H9 (cell line): ENCODE measurements around the gene RMC1. TPM values are rescaled to one million over a fixed set of nuclear protein-coding genes. Genes with fewer than 3 reads are reported as not detected.

ENCODE experiments used
- DNase-seq: peaks from one replicate; pipeline ENCODE4 v3.0.0-alpha.2; 2017
- H2AFZ ChIP-seq: one replicate; pipeline ENCODE4 v1.6.1; 2013; ENCODE audit warnings: mild to moderate bottlenecking, low read length, control low read depth, moderate library complexity
- H2AK5ac ChIP-seq: 2 replicates; pipeline ENCODE4 v1.6.1; 2013; ENCODE audit warnings: low read length, control low read depth, mixed read lengths; ENCODE audit not compliant: insufficient read length
- H2BK120ac ChIP-seq: one replicate; pipeline ENCODE4 v1.6.1; 2013; ENCODE audit warnings: low read depth, mild to moderate bottlenecking, low read length, control low read depth, inconsistent platforms; ENCODE audit not compliant: poor library complexity, severe bottlenecking
- H2BK12ac ChIP-seq: 2 replicates; pipeline ENCODE4 v1.6.1; 2013; ENCODE audit warnings: low read length, control low read depth, mixed read lengths, low read depth; ENCODE audit not compliant: insufficient read length
- H2BK15ac ChIP-seq: 2 replicates; pipeline ENCODE4 v1.6.1; 2013; ENCODE audit warnings: low read depth, low read length, control low read depth
- H2BK20ac ChIP-seq: one replicate; pipeline ENCODE4 v1.6.1; 2013; ENCODE audit warnings: low read depth, mild to moderate bottlenecking, low read length, control low read depth, inconsistent platforms; ENCODE audit not compliant: poor library complexity, severe bottlenecking
- H2BK5ac ChIP-seq: 2 replicates; pipeline ENCODE4 v1.6.1; 2013; ENCODE audit warnings: low read length, control low read depth, mixed read lengths; ENCODE audit not compliant: insufficient read length
- H3K14ac ChIP-seq: 2 replicates; pipeline ENCODE4 v1.6.1; 2013; ENCODE audit warnings: low read length, control low read depth; ENCODE audit not compliant: insufficient read depth
- H3K18ac ChIP-seq: 2 replicates; pipeline ENCODE4 v1.6.1; 2013; ENCODE audit warnings: low read depth, mild to moderate bottlenecking, mixed read lengths, low read length, control low read depth; ENCODE audit not compliant: insufficient read length
- H3K23ac ChIP-seq: 2 replicates; pipeline ENCODE4 v1.6.1; 2013; ENCODE audit warnings: low read length, control low read depth, mixed read lengths, low read depth; ENCODE audit not compliant: insufficient read length
- H3K23me2 ChIP-seq: 2 replicates; pipeline ENCODE4 v1.6.1; 2013; ENCODE audit warnings: low read depth, mild to moderate bottlenecking, mixed read lengths, low read length, control low read depth; ENCODE audit not compliant: insufficient read length, poor library complexity, severe bottlenecking
- H3K27ac ChIP-seq: 2 replicates; pipeline ENCODE4 v1.5.1; 2013; ENCODE audit warnings: low read length, control low read depth, mixed read lengths, low read depth; ENCODE audit not compliant: insufficient read length
- H3K27me3 ChIP-seq: 2 replicates; pipeline ENCODE4 v1.6.1; 2013; ENCODE audit warnings: low read length, control low read depth, inconsistent platforms; ENCODE audit not compliant: insufficient read depth
- H3K4ac ChIP-seq: 2 replicates; pipeline ENCODE4 v1.6.1; 2013; ENCODE audit warnings: low read depth, mild to moderate bottlenecking, control low read depth, inconsistent platforms, low read length, moderate library complexity
- H3K4me1 ChIP-seq: 2 replicates; pipeline ENCODE4 v1.6.1; 2013; ENCODE audit warnings: low read length, control low read depth, inconsistent platforms; ENCODE audit not compliant: insufficient read depth
- H3K4me2 ChIP-seq: 2 replicates; pipeline ENCODE4 v1.6.1; 2013; ENCODE audit warnings: low read length, control low read depth, mixed read lengths; ENCODE audit not compliant: insufficient read length, insufficient read depth
- H3K56ac ChIP-seq: 2 replicates; pipeline ENCODE4 v1.6.1; 2013; ENCODE audit warnings: low read depth, mild to moderate bottlenecking, mixed read lengths, low read length, control low read depth; ENCODE audit not compliant: insufficient read length
- H3K79me1 ChIP-seq: 2 replicates; pipeline ENCODE4 v1.6.1; 2013; ENCODE audit warnings: low read depth, mild to moderate bottlenecking, moderate library complexity, low read length, control low read depth, inconsistent platforms; ENCODE audit not compliant: insufficient read depth, poor library complexity, severe bottlenecking
- H3K79me2 ChIP-seq: 2 replicates; pipeline ENCODE4 v1.6.1; 2013; ENCODE audit warnings: low read length, control low read depth, inconsistent platforms; ENCODE audit not compliant: insufficient read depth
- H3K9ac ChIP-seq: 2 replicates; pipeline ENCODE4 v1.6.1; 2013; ENCODE audit warnings: low read length, control low read depth, mixed read lengths; ENCODE audit not compliant: insufficient read length; ENCODE audit errors: extremely low read depth
- H3K9me3 ChIP-seq: one replicate; pipeline ENCODE4 v1.6.1; 2013; ENCODE audit warnings: low read depth, low read length, inconsistent platforms; ENCODE audit not compliant: control insufficient read depth
- H3T11ph ChIP-seq: one replicate; pipeline ENCODE4 v1.6.1; 2013; ENCODE audit warnings: mild to moderate bottlenecking, low read length, control low read depth, inconsistent platforms
- H4K20me1 ChIP-seq: one replicate; pipeline ENCODE4 v1.6.1; 2013; ENCODE audit not compliant: control insufficient read depth, insufficient read length, insufficient read depth
- H4K5ac ChIP-seq: 2 replicates; pipeline ENCODE4 v1.6.1; 2013; ENCODE audit warnings: low read depth, mild to moderate bottlenecking, mixed read lengths, low read length, control low read depth; ENCODE audit not compliant: insufficient read length
- H4K8ac ChIP-seq: replicated peaks from 2 replicates; pipeline ENCODE4 v1.6.1; 2013; ENCODE audit warnings: low read length, control low read depth, mixed read lengths, low read depth; ENCODE audit not compliant: insufficient read length
- H4K91ac ChIP-seq: 2 replicates; pipeline ENCODE4 v1.6.1; 2013; ENCODE audit warnings: low read depth, mild to moderate bottlenecking, moderate library complexity, mixed read lengths, low read length, control low read depth; ENCODE audit not compliant: insufficient read length
- H3K27ac Mint-ChIP-seq, 3 experiments: 2 replicates in 2 of 3; 3 replicates in 1 of 3; pipeline ENCODE4 v1.8.0; 2020 to 2021; ENCODE audit warnings: mixed read lengths in 3 of 3, mild to moderate bottlenecking in 1 of 3, moderate library complexity in 1 of 3
- H3K27me3 Mint-ChIP-seq: 2 replicates; pipeline ENCODE4 v1.8.0; 2021; ENCODE audit warnings: low read depth, mild to moderate bottlenecking, moderate library complexity, mixed read lengths
- H3K36me3 Mint-ChIP-seq, 3 experiments: 2 replicates in 2 of 3; 3 replicates in 1 of 3; pipeline ENCODE4 v1.8.0; 2020 to 2021; ENCODE audit warnings: low read depth in 3 of 3, mixed read lengths in 3 of 3; ENCODE audit not compliant: insufficient read depth in 1 of 3
- H3K4me1 Mint-ChIP-seq, 2 experiments: 2 replicates each; pipeline ENCODE4 v1.8.0; 2020; ENCODE audit warnings: mixed read lengths in 2 of 2
- H3K4me3 Mint-ChIP-seq, 2 experiments: 2 replicates in 1 of 2; 3 replicates in 1 of 2; pipeline ENCODE4 v1.8.0; 2020 to 2021; ENCODE audit warnings: mild to moderate bottlenecking in 2 of 2, mixed read lengths in 2 of 2, moderate library complexity in 1 of 2
- H3K9me3 Mint-ChIP-seq, 2 experiments: 2 replicates in 1 of 2; 3 replicates in 1 of 2; pipeline ENCODE4 v1.8.0; 2020; ENCODE audit warnings: mild to moderate bottlenecking in 2 of 2, mixed read lengths in 2 of 2, moderate library complexity in 1 of 2
- CTCF ChIP-seq: fragments of 200-600 bp; sonication (generic); conservative IDR thresholded peaks from 3 replicates; pipeline ENCODE4 v1.8.0; 2021; ENCODE audit warnings: antibody characterized with exemption, mild to moderate bottlenecking
- WGBS: extraction: QIAGEN DNeasy Blood & Tissue Kit; methylation state at CpG from one replicate; pipeline ENCODE4 v1.1.7; 2013; ENCODE audit warnings: missing lambda C conversion rate, low lambda C conversion rate, mixed read lengths; ENCODE audit not compliant: insufficient read length; ENCODE audit errors: extremely low coverage; 5-methylcytosine and 5-hydroxymethylcytosine counted together
- total RNA-seq: library from RNA; stranded (reverse); gene quantifications from 2 replicates; pipeline ENCODE4 v1.2.1, GENCODE V29; 2021

The RMC1 gene
- total RNA-seq, 1 experiment from 2014 or later = 21.3 TPM

DNA sequence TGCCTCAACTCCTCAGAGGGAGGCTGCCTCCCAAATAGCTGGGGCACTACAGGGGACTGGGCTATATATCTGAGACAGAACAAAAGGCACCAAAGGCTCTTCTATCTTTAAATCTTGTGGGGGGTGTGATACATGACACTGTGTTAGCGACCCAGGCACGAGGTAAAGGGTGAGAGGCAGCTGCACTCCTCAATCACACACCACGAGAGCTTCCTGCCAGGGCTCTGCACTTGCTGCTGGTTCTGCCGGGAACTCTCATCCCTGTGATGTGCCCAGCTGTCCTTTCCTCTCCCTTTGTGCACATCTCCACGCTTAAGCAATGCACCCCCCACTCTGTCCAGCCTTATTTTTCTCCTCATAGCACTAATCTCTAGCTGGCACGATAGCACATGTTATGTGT lies 50.6 kb downstream of the RMC1 start:
- Histone ChIP-seq H2BK5ac (no peak overlapping the region), H2AK5ac (no peak overlapping the region), H3K9me3 (no peaks in the 10 kb centered on the region), H3K79me2 (no peaks in the 10 kb centered on the region), H4K20me1 (no peaks in the 10 kb centered on the region), H3K23ac (no peak overlapping the region), H2BK20ac (no peak overlapping the region), H3K4ac (no peak overlapping the region), H3K27ac (no peak overlapping the region), H4K5ac (no peak overlapping the region), H4K91ac (no peak overlapping the region), H4K8ac (no peak overlapping the region), H3K4me1 (no peaks in the 10 kb centered on the region), H3K18ac (no peak overlapping the region), H3K27me3 (no peaks in the 10 kb centered on the region), H2AFZ (no peak overlapping the region), H3K79me1 (no peaks in the 10 kb centered on the region), H3K56ac (no peak overlapping the region), H3K9ac (no peak overlapping the region), H3K4me2 (no peak overlapping the region), H3K23me2 (no peaks in the 10 kb centered on the region), H2BK12ac (no peak overlapping the region), H3T11ph (no peak overlapping the region), H3K14ac (no peak overlapping the region), H2BK15ac (no peak overlapping the region), H2BK120ac (no peak overlapping the region)
- no peaks in the 10 kb centered on the region for H3K4me1 Mint-ChIP-seq
- no peak overlapping the region for H3K4me3 Mint-ChIP-seq
- DNase-seq = no peak
- H3K27ac Mint-ChIP-seq = 0 out of 7 replicates have a peak overlapping the region, but pooled peaks of 1 of the 3 experiments have one; percentile 34
- peaks cover 24 to 89% (median 58%) of the 10 kb centered on the region in 3 experiments for H3K36me3 Mint-ChIP-seq
- H3K27me3 Mint-ChIP-seq = no peaks in the 10 kb centered on the region
- no CpG with 5 or more reads among the region's 6 CpGs for WGBS
- no peaks in the 10 kb centered on the region for H3K9me3 Mint-ChIP-seq
- TF ChIP-seq CTCF = no peak
